ENCODE data around the gene TXNDC5.

GRCh38 chr6:7932625-7933024 lies 22.0 kb upstream of the TXNDC5 start:
- no peak for TF ChIP-seq ZNF274 (IDR thresholded peaks at IDR 0.05; ENCODE audit: low read depth, low read length)
- no peak for TF ChIP-seq CTCF (IDR thresholded peaks at IDR 0.05 in 2 of 3, conservative IDR thresholded peaks at IDR 0.05 in 1 of 3; ENCODE audit: borderline replicate concordance in 1 of 3, insufficient read depth in 1 of 3, low read depth in 2 of 3, low read length in 2 of 3)
- no peak for TF ChIP-seq POLR2A (IDR thresholded peaks at IDR 0.05; ENCODE audit: borderline replicate concordance, extremely low read depth, insufficient read depth, insufficient read length)
- no peak for TF ChIP-seq YY1 (IDR thresholded peaks at IDR 0.05; ENCODE audit: extremely low read depth, insufficient replicate concordance, low read depth, low read length)
- TF ChIP-seq MAX (IDR thresholded peaks at IDR 0.05), result no peak
- no peak for TF ChIP-seq JUND (IDR thresholded peaks at IDR 0.05)
- no peak for TF ChIP-seq EZH2 (IDR thresholded peaks at IDR 0.05)
- TF ChIP-seq REST (IDR thresholded peaks at IDR 0.05; ENCODE audit: low read depth), result no peak
- TF ChIP-seq POLR2AphosphoS5 (IDR thresholded peaks at IDR 0.05; ENCODE audit: low read depth, low read length), result no peak
- no peak for TF ChIP-seq SRF (IDR thresholded peaks at IDR 0.05; ENCODE audit: low read depth)
- TF ChIP-seq EZH2phosphoT487 (IDR thresholded peaks at IDR 0.05; ENCODE audit: borderline replicate concordance), result no peak
